Stimulated activated CD8-positive, alpha-beta memory T cell treated with anti-CD3 and anti-CD28 coated beads, Interleukin-12 subunit alpha, Interleukin-12 subunit beta, amount 100 ng/mL, for 4 hours (primary cell): Measurements from ENCODE around the gene MYO1E.
"Not testable (repeated sequence)": the region's sequence is repeated elsewhere in the genome, so short reads cannot be mapped to it uniquely, and the experiment has no call there.

ENCODE experiments used
- DNase-seq: peaks from one replicate; pipeline ENCODE4 v3.0.0-alpha.2; 2020; ENCODE audit warnings: low read depth

The MYO1E gene

GRCh38 chr15:59291213-59291549, 81.5 kb downstream of the MYO1E start:
- DNase-seq: no peak

DNA sequence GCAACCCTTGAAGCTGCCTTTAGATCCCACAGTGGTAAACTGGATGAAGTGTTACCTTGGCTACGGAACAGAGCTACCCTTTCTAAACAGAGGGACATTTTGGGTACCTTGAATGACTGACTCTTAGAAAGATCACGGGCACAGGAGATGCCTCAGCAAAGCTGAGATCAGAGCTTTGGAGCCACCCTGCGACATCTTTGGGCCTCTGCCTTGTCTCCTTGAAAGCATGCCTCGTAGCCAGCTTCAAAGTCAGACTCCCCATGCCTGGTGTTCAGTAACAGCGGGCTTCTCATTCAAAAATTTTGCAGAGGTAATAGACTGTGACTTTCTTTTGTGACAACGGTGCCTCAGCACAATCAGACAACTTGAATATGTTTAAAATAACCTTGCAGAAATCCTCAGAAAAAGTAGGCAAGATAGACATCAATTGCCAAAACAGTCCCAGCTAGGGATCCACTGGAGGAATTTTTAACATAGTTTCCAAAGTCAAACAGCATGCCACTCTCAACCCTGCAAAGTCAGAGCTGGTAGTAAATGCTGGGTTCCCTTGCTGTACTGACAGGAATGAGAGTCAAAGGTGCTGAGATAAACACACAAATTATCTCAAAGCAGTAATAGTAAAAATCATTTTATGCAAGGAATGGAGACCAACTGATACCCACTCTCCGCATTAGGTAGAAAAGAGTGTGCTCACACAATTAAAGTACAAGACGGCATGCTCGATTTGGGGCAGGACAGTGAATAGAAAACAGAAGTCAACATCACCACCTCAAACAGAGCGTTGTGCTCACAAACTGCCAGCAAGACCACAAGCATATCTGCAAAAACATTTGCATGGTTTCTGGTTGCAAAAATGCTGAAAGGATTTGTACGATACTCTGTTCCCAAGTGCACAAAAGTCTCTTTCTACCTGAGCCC, 82.1 kb downstream of the MYO1E start:
- DNase-seq: no peak

DNA sequence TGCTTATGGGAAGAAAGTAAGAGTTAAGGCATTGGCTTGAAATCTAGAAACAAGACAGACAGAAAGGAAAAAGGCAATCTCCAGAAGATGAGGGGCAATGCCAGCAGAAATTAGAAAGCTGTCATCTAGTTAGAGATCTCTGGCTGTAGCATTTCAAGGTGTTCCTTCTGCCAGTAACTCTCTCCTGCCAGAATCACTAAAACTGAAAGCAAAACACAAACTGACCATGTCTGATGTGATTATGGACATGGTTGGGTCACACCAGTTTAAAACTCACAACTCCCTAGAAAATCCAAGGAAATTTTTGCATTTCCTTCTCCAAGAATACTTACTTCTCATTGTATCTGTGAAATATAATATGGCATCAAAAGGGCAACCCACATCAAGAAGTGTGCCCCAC, 83.1 kb downstream of the MYO1E start:
- no peak for DNase-seq

DNA sequence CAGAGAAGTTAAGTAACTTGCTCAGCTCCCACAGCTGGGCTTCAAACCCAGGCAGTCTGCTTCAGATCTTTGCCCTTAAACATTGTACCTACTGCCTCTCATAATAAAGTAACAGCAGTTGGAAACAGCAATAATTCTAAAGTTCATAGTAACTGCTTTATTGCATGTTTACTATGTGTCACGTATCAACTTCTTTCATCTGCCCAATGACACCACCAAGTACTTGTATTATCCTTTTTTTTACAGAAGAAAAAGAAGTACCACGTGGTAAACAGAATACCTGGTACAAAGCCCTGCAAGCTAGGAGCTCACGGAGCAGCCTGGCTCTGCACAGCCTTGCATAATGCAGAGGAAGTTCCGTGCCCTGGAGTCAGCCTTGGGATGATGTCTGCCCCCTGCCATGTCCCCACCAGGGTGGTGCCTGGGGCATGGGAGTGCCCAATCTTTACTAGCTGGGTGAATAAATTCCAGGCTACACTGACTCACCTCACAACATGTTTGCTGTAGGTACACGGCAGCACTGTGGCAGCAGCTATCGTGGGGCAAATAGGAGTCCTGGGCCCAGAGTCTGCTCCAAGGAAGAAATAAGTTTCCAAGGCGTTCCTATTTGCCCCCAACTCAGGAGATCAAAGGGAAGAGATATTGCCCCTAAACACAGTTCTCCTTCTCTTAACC, 88.8 kb downstream of the MYO1E start:
- no peak for DNase-seq

GRCh38 chr15:59282515-59283337, 89.9 kb downstream of the MYO1E start:
- no peak for DNase-seq

DNA sequence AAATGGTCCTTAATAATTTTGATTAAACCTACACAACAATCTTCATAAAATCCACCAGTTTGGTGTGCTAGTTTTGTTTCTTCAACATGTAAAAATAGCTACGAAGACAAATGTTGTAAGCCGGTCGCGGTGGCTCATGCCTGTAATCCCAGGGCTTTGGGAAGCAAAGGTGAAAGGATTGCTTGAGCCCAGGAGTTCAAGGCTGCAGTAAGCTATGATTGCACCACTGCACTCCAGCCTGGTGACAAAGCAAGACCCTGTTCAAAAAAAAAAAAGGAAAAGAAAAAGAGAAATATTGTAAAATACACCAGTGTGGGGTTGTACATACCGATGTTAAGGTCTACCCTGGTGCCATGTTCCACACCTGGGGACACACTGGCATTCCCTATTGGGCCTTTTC, 91.0 kb downstream of the MYO1E start:
- DNase-seq: no peak

DNA sequence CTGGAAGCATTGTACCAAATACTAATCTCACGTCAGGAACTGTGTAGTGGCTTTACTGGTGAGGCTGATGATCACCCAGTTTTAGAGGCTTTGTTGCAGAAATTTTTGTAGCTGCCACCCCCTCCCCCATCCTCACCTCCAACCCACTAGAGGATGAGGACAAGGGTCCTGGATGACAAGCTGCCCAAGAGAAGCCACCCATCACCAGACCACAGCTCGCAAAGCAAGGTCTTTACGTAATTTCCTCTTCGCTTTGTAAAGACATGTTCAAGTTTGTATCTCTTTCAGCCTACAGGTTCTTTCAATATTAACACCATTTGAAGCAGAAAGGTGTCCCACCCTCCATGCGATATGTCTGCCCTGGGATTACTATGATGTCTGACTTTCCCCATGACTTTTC, 91.8 kb downstream of the MYO1E start:
- DNase-seq: no peak

DNA sequence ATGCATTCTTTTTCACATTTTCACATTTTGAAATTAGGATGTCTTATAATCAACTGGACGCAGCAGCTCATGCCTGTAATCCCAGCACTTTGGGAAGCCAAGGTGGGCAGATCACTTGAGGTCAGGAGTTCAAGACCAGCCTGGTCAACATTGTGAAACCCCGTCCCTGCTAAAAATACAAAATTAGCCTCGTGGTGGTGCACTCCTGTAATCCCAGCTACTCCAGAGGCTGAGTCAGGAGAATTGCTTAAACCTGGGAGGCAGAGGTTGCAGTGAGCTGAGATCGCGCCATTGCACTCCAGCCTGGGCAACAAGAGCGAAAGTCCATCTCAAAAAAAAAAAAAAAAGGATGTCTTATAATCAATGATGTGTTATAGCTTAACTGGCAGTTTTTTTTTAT, 92.4 kb downstream of the MYO1E start:
- DNase-seq: not testable (repeated sequence)

DNA sequence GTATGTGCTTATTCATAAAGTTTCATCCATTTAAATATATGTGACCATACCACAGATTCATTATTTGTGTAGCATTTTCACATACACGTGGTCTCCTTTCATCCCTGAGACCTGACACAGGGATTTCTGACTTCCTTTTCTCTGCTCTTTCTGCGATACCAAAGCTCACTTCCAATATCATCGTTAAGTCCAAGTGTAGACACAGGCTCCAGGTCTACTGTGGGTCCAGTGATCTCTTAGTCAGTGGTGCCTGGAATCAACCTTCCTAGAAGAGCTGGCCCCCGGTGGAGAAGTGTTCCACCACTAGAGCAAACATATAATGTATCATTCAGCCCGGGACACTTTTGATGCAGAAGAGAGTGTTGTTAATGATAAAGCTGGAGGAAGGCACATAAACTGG, 93.6 kb downstream of the MYO1E start:
- no peak for DNase-seq

- DNase-seq: no peak
Measured at GRCh38 chr15:59278120-59278519, 94.6 kb downstream of the MYO1E start.

- no peak for DNase-seq
Measured at GRCh38 chr15:59276225-59277178, 96.2 kb downstream of the MYO1E start.

- no peak for DNase-seq
Measured at GRCh38 chr15:59274126-59274970, 98.3 kb downstream of the MYO1E start.

- DNase-seq: no peak
Measured at GRCh38 chr15:59273234-59273633, 99.4 kb downstream of the MYO1E start.

GRCh38 chr15:59271595-59272201, 101.0 kb downstream of the MYO1E start:
- DNase-seq: no peak

GRCh38 chr15:59268852-59269407, 103.7 kb downstream of the MYO1E start:
- DNase-seq: no peak

- DNase-seq: no peak
Measured at GRCh38 chr15:59268168-59268851, 104.4 kb downstream of the MYO1E start.

DNA sequence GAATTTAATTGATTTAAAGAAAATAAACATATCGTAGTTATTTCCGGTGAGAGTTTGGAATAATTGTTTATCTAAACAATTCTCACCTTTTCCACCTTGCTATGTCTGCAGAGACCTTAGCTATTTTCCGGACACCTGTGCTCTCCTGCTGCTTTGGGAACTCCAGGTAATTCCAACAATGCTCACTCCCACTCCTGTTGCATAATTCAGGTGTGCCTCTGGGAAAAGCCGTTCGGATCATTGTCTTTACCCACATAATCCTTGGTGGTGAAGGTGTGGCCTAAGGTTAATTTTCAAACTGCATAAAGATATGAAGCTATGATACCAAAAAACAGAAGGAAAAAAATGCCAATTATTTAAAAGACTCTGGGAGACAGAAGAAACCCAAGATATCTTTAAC, 106.6 kb downstream of the MYO1E start:
- DNase-seq: no peak

DNA sequence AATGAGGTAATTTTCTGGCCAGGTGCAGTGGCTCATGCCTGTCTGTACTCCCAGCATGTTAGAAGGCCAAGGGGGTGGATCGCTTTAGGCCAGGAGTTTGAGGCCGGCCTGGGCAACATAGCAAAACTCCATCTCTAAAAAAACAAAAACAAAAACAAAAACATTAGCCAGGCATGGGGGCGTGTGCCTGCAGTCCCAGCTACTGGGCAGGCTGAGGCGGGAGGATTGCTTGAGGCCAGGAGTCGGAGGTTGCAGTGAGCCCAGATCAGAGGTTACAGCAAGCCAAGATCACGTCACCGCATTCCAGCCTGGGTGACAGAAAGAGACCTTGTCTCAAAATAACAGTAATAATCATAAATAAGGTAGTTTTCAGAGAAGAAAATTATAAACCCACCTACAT, 110.4 kb downstream of the MYO1E start:
- no peak for DNase-seq

DNA sequence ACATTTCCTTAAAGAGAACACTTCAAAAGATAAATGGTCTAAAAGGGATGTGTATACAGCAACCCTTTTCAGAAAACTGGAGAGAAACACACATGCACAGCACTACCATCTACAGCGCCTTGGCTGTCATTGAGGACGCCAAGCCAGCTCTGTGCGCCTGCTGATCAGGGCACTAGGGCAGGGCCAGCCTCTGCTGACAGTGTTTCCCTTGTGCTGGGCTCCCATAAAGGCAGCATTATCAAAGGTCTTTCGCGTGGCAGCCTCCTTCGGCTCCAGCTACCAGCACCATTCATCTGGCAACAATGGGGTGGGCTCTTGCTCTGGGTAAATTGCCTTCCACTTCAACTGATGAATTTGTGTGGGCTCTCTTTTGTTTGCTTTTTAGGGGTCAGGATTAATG, 112.6 kb downstream of the MYO1E start:
- DNase-seq: no peak
